GM21786 (cell line): ENCODE measurements around the gene GABBR1.

Experiments
- ATAC-seq: cut with Tn5 transposase; IDR thresholded peaks from one replicate; pipeline ENCODE4 v1.9.1; 2021; ENCODE audit not compliant: unreplicated experiment

GABBR1 gene

DNA sequence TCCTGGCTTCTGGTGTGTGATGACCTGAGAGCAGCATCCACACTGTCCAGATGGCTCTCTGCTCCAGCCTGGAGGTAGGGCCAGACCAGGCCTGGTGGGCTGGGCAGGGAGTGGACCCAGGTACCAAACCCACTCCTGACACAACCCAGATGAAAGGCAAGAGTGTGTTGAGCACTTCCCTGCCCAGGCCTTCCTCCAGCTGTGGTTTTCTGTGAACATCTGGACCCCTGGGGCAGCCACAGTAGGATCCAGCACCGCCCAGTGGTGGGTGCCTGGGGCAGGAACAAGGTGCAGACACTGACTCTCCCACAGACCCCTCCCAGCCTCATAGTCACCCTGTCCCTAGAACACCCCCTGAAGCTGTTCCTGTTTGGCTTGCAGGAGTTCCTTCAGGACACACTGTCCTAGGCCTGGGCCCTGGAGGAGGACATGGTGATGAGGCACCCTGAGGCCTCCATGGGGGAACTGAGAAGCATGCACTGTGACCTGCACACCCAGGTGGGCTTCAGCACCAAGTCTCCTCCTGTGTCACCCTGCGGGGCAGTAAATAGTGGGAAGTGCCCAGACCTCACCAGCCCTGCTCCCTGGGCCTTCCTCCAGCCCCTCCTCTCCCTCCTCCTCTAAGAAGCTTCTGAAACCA lies 102.2 kb downstream of the GABBR1 start:
- no peak for ATAC-seq

DNA sequence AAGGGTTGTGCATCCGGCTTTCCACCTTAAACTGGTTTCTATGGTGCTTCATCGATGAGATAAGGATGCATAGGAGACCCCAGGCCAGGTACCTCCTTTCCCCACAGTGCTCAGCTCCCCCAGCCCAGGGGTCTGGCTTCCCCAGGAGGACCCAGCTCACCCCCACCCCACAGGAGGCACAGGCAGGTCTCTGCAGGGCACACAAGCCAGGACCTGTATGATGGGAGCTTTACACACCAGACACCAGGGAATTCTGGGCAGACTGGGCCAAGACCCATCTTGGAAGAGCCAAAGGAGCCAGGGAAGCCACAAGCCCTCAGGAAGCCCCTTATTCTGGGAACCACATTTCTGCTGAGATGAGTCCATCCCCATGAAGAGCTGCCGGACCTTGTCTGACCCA lies 103.0 kb downstream of the GABBR1 start:
- no peak for ATAC-seq

DNA sequence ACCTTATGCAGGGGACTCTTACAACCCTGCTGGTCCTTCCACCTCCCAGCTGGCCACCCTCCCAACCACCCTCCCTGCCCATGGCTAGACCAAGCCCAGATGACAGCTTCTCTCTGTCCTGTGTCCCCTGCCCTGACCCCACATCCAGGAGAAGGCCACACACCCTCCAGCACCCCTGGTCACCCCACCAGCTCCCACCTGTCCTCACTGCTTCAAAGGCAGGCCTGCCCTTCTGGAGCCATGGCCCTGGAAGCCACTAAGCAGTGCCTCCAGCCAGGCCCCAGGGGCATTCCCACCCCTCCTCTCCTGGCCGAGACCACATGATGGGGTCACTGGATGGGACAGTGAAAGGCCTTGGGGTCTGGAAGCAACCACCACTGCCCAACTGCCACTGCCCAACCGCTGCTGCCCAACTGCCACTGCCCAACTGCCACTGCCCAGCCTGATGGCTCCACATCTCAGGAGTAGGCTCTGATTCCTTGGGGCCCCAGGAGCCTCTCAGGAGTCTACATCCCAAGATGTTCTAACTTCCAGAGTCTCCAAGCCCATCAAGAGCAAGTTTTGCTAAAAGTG lies 103.9 kb downstream of the GABBR1 start:
- ATAC-seq = no peak

DNA sequence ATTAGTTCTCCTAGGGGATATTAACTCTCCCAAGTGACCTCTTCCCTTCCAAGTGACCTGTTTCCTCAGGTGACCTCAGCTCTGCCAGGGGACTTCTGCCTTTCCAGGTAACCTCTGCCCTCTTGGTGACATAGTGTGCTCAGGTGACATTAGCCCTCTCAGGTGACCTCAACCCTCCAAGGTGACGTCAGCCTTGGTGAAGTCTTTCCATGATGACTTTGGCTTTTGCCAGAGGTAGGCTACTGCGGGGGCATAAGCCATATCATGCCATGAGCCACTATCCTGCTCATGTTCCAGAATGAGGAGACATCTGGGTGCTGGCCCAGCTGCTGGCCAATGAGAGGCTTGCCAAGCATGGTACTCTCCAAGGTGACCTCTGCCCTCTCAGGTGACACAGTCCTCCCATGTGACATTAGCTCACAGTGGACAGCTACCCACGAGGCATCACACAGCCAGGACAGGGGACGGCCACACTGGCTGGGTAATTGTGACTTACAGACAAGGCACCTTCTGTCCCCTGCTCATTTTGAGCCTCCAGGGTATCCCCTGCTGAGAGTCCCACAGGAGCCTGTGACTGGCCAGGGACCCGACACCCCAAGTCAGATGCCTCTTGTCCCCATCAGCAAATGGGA lies 104.6 kb downstream of the GABBR1 start:
- ATAC-seq = no peak

DNA sequence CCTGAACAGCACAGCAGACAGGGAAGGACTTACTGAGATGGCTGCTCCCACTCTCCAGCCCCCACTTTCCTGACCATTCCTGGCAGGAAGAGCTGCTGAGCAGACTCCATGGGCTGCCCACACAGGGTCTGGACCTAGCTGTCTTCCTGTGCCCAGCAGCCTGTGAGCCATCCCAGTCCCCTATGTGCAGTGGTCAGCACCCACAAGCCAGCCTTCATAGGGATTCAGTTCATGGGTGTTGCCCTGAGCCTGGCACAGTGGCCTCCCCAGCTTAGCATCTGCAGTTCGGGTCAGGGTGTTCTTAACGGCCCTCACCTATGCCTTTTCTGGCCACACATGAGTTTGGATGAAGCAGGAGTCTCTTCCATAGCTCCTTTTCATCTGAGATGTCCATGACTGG lies 105.4 kb downstream of the GABBR1 start:
- no peak for ATAC-seq

DNA sequence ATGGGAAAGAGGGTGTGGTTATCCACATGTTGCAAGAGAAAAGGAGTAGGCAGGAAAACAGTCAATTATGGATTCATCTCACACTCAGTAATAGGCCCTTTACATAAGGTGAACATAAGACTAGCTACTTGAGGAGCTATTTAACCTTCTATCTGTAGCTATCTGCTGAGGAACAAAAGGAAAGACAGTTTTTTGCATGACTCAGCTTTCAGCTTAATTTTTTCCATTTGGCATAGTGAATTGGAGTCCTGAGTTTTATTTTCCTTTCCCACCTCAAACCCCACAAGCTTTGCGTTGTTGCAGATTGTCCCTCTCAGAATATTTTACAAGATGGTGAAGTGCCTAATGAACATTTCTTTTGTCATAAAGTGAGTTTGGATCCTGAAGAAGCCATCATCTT lies 105.9 kb downstream of the GABBR1 start:
- ATAC-seq = no peak

DNA sequence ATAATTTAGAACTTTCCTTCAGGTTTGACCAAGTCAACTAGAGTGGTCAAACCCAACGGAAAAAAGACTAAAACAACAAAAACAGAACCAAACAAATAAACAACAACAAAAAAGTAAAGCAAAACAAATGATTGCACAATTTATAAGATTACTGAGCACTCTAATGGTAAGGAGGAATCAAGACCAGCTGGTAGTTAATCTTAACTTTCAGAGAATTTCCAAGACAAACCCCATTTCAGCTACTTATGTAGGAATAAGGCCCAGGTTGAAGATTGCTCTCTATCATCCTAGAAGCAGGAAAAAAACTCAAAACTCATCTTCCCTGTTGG lies 107.7 kb downstream of the GABBR1 start:
- ATAC-seq = no peak

DNA sequence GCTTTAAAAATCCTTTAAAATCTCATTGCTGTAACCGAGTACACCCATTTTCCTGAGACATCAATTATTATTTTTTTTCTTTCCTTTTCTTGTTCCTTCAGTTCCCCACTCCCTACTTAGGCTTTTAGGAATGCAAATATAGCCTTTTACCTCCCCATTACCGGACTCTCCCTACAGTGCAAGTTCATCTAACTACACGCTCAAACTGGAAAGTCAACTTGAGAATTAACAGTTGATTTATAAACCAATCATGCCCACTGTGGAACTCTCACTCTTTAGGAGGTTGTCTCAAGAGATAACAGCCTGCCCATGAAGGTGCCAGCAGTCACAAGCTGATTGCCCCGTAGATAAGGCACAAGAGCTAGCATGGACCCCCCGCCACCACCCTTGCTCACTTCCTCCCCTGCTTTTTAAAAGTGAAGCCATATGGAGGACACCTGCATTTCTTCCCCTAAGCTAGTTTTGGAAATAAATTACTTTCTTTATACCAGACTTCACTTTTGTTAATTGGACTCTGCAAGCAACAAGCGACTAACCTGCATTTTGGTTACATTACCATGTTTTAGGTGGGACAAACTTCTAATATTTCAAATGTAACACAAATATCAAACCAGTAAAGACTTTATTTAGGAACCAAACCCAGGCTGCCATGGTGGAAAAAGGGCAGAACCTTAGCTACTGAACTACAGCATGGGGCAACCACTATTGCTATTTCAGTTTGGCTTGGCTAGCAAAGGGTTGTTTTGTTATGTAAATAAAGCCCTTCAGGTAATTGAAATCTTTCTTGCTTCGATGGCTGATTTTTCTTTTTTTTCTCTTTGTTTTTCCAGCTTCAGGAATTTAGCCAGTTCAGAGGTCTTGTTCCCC lies 108.3 kb downstream of the GABBR1 start:
- no peak for ATAC-seq

DNA sequence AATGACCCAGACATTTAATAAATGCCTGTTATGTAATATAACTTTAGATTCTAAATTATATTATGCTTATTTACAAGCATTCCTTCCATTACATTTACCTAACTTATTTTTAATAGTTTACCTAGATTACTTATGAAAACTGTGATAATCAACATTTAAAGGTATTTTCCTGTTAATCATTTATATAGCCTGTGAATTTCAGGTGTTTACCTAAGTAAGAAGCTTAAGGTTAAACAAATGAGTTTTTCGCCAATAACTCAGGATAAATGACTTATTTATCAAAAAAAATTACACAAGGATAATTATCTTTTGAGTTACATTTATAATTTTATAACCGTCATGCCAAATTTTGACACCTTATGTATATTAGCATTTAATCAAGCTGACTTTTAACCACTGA lies 108.9 kb downstream of the GABBR1 start:
- no peak for ATAC-seq

DNA sequence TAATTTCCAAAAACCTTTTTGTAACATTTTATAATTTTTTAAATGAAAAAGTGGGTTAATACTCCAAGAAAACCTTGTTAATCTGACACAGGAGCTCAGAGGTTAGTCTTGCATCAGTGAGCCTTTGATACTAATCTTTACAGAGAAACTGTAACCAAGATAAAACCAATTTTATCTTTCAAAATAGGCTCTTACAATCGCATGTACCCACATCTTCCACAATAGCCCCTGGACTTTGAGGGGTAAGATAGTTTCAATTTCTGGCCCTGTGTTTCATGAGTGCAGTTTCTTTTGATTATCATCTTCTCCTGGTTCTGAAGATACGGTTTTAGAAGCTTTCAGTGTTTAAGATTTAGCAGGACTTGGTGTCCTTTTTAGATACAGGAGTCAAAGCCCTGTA lies 110.8 kb downstream of the GABBR1 start:
- ATAC-seq = no peak

DNA sequence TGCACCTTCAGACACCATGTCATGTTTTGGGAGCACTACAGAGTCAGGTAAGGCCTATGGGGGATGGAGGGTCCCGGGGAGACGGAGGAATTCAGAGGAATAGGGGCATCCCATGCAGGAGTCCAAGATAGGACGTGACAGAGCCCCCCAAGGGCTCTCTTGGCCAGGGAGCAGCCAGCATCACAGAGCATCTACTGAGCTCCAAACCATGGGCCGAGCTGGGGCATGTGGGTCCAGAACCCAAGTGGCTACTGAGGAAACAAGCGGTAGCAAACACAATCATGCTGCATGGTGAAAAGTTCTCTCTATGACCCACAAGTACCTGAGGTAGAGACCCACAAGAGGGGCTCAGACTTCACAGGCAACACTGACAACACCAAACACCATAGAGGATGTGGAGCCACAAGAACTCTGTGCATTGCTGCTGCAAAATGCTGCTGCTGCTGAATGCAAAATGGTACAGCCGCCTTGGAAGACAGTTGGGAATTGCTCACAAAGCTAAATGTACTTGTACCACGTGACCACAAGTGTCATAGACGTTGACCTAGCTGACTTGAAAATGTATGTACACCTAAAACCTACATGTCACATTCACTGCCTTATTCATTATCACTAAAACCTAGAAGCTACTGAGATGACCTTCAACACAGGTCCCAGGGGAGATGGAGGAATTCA lies 111.8 kb downstream of the GABBR1 start:
- ATAC-seq = no peak

DNA sequence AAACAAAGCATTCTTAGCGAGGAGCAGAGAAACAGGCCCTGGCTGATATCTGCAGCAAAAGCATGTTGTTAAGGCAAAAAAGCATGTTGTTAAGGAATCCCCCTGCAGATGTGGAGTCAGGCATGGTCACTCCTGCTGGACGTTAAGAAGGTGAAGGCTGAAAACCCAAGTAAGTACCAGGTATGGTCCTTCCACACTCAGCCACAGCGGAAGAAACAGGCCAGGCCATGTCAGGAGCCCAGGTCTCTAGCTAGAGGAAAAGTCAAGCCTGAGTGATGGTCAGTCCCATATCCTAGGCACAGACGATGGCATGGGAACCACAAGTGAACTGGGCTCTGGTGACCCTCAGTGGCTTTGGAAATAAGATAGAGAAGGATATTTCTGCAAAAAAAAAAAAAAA lies 112.8 kb downstream of the GABBR1 start:
- ATAC-seq = no peak

DNA sequence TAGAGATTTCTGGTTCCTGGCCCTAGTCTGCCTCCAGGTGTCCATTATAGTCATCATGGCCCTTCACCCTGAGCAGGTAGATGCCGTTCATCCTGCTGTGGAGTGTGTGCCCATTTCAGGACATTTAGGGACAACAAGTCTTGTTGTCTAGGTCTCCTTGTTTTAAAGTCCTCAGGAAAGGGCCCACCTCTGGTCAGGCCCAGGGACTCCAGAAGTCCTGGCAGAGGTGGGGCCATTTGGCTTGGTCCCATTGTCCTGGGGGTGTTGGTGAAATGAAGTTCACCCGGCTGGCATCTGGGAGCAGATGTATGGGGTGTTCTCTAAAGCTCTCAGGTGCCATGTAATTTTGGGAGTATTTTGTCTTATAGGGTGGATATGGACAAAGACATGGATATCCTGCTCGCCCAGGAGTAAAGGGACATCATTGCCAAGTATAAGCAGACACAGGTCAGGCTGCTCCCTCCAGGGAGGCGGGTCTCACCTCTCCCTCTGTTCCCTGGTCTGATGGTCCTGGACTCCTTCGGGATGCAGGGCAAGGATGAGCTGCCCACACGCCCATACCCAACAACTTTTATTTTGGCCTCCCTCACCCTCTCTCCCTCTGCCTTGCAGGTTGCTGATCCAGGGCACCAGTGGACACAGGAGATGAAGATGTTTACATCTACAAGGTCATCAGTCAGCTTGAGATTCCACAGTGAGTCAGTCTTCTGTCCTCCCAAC lies 113.5 kb downstream of the GABBR1 start:
- no peak for ATAC-seq

DNA sequence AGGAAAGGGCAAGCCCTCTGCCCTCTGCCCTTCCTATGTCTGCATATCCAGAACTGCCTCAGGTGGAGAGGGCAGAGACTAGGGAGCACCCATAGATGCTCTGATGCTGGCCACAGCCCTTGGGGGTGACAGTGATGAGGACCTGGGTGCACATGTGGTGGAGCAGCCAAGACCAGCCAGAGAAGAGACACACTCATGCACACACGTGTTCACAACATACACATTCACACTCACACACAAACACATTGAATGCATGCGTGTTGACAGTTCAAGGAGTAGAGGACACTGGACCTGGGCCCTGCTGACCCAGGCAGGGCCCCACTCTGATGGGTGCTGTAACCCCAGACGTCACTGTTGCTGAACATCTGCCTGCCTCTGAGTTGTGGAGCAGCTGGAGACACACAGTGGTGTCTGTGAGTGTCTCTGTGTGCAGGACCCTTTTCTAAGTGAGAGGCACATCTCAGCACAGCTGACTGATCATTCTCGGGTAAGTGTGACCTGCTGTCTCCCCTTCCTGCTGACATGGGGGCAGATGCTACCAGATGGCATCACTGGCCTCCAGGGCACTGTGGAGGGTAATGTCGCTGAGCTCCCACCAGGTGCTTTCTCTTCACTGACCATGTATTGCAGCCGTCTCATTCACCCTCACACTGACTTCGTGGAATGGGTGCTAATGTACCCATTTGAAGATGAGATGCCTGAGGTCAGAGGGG lies 115.1 kb downstream of the GABBR1 start:
- ATAC-seq = no peak

DNA sequence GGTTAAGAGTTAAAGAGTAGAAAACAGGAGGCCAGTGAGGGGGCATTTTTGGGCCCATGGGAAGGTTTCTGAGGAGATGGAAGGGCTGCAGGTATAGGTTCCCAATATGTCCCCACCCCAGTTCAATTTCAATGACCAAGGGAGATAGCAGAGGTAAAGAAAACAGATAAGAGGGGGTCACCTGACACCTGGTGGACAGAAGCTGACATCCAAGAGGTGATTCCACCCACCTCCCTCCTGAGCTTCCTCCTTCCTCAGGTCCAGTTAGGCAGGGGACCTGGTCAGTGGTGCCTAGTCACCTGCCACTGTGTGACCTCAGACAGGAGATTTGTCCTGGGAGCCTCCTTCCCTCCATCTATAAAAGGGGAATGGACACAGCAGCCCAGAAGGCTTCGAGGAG lies 115.7 kb downstream of the GABBR1 start:
- no peak for ATAC-seq

DNA sequence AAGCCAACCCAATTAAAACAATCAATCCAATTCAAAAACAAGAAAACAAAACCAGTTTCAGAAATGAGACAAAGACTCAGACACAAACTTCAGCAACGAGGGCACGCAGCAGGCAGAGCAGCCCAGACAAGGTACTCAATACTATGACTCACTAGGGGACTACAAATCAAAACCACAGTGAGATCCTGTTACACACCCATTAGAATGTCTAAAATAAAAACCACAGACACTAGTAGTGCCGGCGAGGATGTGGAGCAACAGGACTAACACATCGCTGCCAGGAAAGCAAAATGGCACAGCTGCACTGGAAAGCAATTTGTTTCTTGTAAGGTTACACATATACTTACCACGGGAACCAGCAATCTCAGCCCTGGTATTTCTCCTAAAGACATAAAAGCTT lies 116.9 kb downstream of the GABBR1 start:
- no peak for ATAC-seq

DNA sequence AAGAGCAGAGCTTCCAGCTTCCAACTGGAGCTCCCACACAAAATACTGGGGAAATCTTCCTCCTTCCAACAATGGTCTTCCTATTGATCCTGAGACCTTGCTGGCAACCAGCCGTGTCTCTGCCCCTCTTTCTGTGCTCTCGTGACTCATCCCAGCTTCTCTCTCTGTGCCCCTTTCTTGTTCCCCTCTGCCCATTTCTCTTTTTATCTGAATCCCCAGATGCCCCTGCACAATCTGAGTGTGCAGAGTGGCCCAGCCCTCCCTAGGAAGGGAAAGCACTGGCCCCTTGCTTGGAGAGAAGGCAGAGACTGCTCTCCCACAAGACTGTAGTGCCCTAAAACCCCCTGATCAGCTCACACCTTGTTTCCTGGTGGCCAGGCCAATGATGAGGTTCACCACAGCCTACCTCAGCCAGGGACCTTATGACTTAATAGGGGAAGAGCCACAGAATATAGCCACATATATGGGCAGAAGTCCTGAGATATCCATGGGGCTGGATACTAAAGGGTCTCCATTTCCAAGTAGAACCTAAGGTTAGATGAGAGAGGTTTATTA lies 122.2 kb downstream of the GABBR1 start:
- no peak for ATAC-seq

DNA sequence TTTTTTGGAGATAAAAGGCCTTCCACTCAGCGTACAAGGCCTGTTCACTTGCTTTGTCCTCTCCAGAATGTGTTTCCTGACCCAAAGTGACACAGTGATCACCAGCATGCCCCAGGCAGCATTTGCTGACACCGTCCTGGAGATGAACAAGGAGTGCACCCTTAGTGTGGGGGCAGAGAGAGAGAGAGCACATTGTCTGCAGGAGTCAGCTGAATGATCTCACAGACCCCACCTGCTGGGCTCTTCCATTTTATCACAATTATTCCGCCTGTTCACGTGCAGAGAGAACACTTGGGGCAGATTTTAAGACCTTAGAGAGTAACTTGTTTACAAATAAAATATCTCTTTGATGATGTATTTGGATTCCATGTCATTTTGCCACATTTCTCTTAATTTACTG lies 122.8 kb downstream of the GABBR1 start:
- no peak for ATAC-seq
